GM23248 (cell line): ENCODE data around the gene RNF157. TPM values are rescaled to one million over a fixed set of nuclear protein-coding genes. Genes with fewer than 3 reads are reported as not detected.

ENCODE experiments used
- DNase-seq: peaks from one replicate; pipeline ENCODE4 v3.0.0-alpha.2; 2015
- H2AFZ ChIP-seq: fragments of 200-600 bp; sonication (generic); 2 replicates; pipeline ENCODE4 v1.6.1; 2016; ENCODE audit warnings: antibody characterized with exemption
- H3F3A ChIP-seq: fragments of 200-600 bp; sonication (generic); 2 replicates; pipeline ENCODE4 v1.6.1; 2016; ENCODE audit warnings: mild to moderate bottlenecking, antibody characterized with exemption, mixed run types; ENCODE audit not compliant: insufficient read depth
- H3K27ac ChIP-seq: fragments of 200-600 bp; sonication (generic); 2 replicates; pipeline ENCODE4 v1.5.1; 2016; ENCODE audit warnings: mild to moderate bottlenecking
- H3K27me3 ChIP-seq: fragments of 200-600 bp; sonication (generic); replicated peaks from 2 replicates; pipeline ENCODE4 v1.6.1; 2016; ENCODE audit warnings: mild to moderate bottlenecking; ENCODE audit not compliant: insufficient read depth
- H3K36me3 ChIP-seq: fragments of 200-600 bp; sonication (generic); 2 replicates; pipeline ENCODE4 v1.6.1; 2016; ENCODE audit warnings: low read depth, mild to moderate bottlenecking
- H3K4me1 ChIP-seq: fragments of 200-600 bp; sonication (generic); 2 replicates; pipeline ENCODE4 v1.6.1; 2016; ENCODE audit warnings: mild to moderate bottlenecking; ENCODE audit not compliant: insufficient read depth
- H3K4me2 ChIP-seq: fragments of 200-600 bp; sonication (generic); one replicate; pipeline ENCODE4 v1.6.1; 2016; ENCODE audit warnings: mild to moderate bottlenecking; ENCODE audit not compliant: unreplicated experiment
- H3K4me3 ChIP-seq: fragments of 200-600 bp; sonication (generic); 2 replicates; pipeline ENCODE4 v1.5.1; 2016; ENCODE audit warnings: mild to moderate bottlenecking
- H3K79me2 ChIP-seq: fragments of 200-600 bp; sonication (generic); 2 replicates; pipeline ENCODE4 v1.6.1; 2016; ENCODE audit warnings: mild to moderate bottlenecking; ENCODE audit not compliant: insufficient read depth
- H3K9ac ChIP-seq: fragments of 200-600 bp; sonication (generic); 2 replicates; pipeline ENCODE4 v1.6.1; 2016; ENCODE audit warnings: mild to moderate bottlenecking
- H3K9me2 ChIP-seq: fragments of 200-600 bp; sonication (generic); 2 replicates; pipeline ENCODE4 v1.6.1; 2016; ENCODE audit warnings: mixed run types, mild to moderate bottlenecking, moderate library complexity; ENCODE audit not compliant: insufficient read depth
- H3K9me3 ChIP-seq: fragments of 200-600 bp; sonication (generic); one replicate; pipeline ENCODE4 v1.6.1; 2017; ENCODE audit warnings: low read depth
- H4K20me1 ChIP-seq: fragments of 200-600 bp; sonication (generic); 2 replicates; pipeline ENCODE4 v1.6.0; 2016; ENCODE audit not compliant: insufficient read depth
- EZH2 ChIP-seq: fragments of 200-600 bp; sonication (generic); IDR thresholded peaks from 2 replicates; pipeline ENCODE4 v1.6.1; 2018; ENCODE audit warnings: antibody characterized with exemption, mild to moderate bottlenecking; ENCODE audit not compliant: insufficient read depth, poor library complexity, severe bottlenecking
- EZH2phosphoT487 ChIP-seq: fragments of 200-600 bp; sonication (generic); IDR thresholded peaks from 2 replicates; pipeline ENCODE4 v1.6.1; 2018; ENCODE audit warnings: antibody characterized with exemption, moderate library complexity, mild to moderate bottlenecking, low read depth; ENCODE audit not compliant: insufficient read depth
- WGBS, 2 experiments: methylation state at CpG; one replicate each; pipeline ENCODE4 v1.1.6; 2015 to 2017; ENCODE audit warnings: low lambda C conversion rate in 2 of 2, low coverage in 1 of 2; ENCODE audit errors: missing lambda C conversion rate in 2 of 2; 5-methylcytosine and 5-hydroxymethylcytosine counted together
- in situ Hi-C: fragments of 300-500 bp; cut with MboI; formaldehyde crosslinking; loops from 2 replicates; pipeline ENCODE4 v1.15.0; 2020
- polyA plus RNA-seq: library from polyadenylated mRNA; unstranded; fragments of >200 nt; fragmentation: Nextera tagmentation; extraction: Ambion mirVana; gene quantifications from 2 replicates; pipeline ENCODE4 v1.2.1, GENCODE V29; 2016
- total RNA-seq: library from RNA; depleted of rRNA; stranded (reverse); fragments of >200 nt; shearing (Covaris generic); gene quantifications from 2 replicates; pipeline ENCODE4 v1.2.3, GENCODE V29; 2014

The RNF157 gene
- total and polyA plus RNA-seq, 2 experiments from 2014 or later = 0.31 to 4.0 TPM

- no peaks in the 10 kb centered on the region for H4K20me1 ChIP-seq
- no peak for DNase-seq
- H3K79me2 ChIP-seq = no peaks in the 10 kb centered on the region
- no peak overlapping the region for H3K4me3 ChIP-seq
- H3K9ac ChIP-seq = no peak overlapping the region
- in situ Hi-C loops = no loop called here
- no peaks in the 10 kb centered on the region for H3K9me3 ChIP-seq
- H3F3A ChIP-seq = peaks cover 4% of the 10 kb centered on the region; the same call in 1 of the 2 replicates
- H3K4me2 ChIP-seq = no peak overlapping the region
- H3K27me3 ChIP-seq = no peaks in the 10 kb centered on the region
- WGBS, 2 experiments = 87 to 91% methylated on average over 4 of the region's 4 CpGs
- H3K27ac ChIP-seq = no peak overlapping the region
- H3K36me3 ChIP-seq = no peaks in the 10 kb centered on the region
- peaks cover 5% of the 10 kb centered on the region for H3K4me1 ChIP-seq
- H2AFZ ChIP-seq = no peak overlapping the region
- TF ChIP-seq EZH2phosphoT487 = no peak
- H3K9me2 ChIP-seq = no peaks in the 10 kb centered on the region
Observed at GRCh38 chr17:76199469-76199868, 40.8 kb downstream of the RNF157 start.

- no peak for DNase-seq
- no peaks in the 10 kb centered on the region for H3K79me2 ChIP-seq
- no peak overlapping the region for H2AFZ ChIP-seq
- H3K27ac ChIP-seq = no peak overlapping the region
- H3K27me3 ChIP-seq = no peaks in the 10 kb centered on the region
- no peaks in the 10 kb centered on the region for H3F3A ChIP-seq
- H3K4me3 ChIP-seq = no peak overlapping the region
- H3K9ac ChIP-seq = no peak overlapping the region
- no peaks in the 10 kb centered on the region for H3K4me1 ChIP-seq
- TF ChIP-seq EZH2 (no peak), EZH2phosphoT487 (no peak)
- H3K9me3 ChIP-seq = no peaks in the 10 kb centered on the region
- H3K36me3 ChIP-seq = no peaks in the 10 kb centered on the region
- 87 to 90% methylated on average over 5 of the region's 5 CpGs for WGBS, 2 experiments
- in situ Hi-C loops = no loop called here
- H4K20me1 ChIP-seq = no peaks in the 10 kb centered on the region
- no peak overlapping the region for H3K4me2 ChIP-seq
- no peaks in the 10 kb centered on the region for H3K9me2 ChIP-seq
Observed at GRCh38 chr17:76198702-76199101, 41.6 kb downstream of the RNF157 start.

- no peak overlapping the region for H2AFZ ChIP-seq
Observed at GRCh38 chr17:76197911-76198310, 42.4 kb downstream of the RNF157 start.

GRCh38 chr17:76196675-76197074 is 43.6 kb downstream of the RNF157 start:
- no peaks in the 10 kb centered on the region for H3K4me1 ChIP-seq
- H3K36me3 ChIP-seq = no peaks in the 10 kb centered on the region
- no peaks in the 10 kb centered on the region for H3K9me2 ChIP-seq
- H3K4me2 ChIP-seq = no peak overlapping the region
- no peak overlapping the region for H2AFZ ChIP-seq
- 10 to 24% methylated on average over 3 of the region's 3 CpGs for WGBS, 2 experiments
- no peaks in the 10 kb centered on the region for H3K9me3 ChIP-seq
- no peaks in the 10 kb centered on the region for H3K79me2 ChIP-seq
- H4K20me1 ChIP-seq = no peaks in the 10 kb centered on the region
- in situ Hi-C loops = no loop called here
- H3K27me3 ChIP-seq = no peaks in the 10 kb centered on the region
- peak; percentile 20 for DNase-seq
- H3K27ac ChIP-seq = no peak overlapping the region
- no peak for TF ChIP-seq EZH2
- TF ChIP-seq EZH2phosphoT487 = no peak
- H3K4me3 ChIP-seq = no peak overlapping the region
- no peak overlapping the region for H3K9ac ChIP-seq
- no peaks in the 10 kb centered on the region for H3F3A ChIP-seq

More at GRCh38 chr17:76197911-76198310, 42.4 kb downstream of the RNF157 start:
- no peak overlapping the region for H3K27ac ChIP-seq
- no peak overlapping the region for H3K4me3 ChIP-seq
- no peaks in the 10 kb centered on the region for H3K9me3 ChIP-seq
- WGBS, 2 experiments = 80 to 93% methylated on average over 2 of the region's 2 CpGs
- no peaks in the 10 kb centered on the region for H3K36me3 ChIP-seq
- no peaks in the 10 kb centered on the region for H3K4me1 ChIP-seq
- DNase-seq = no peak
- no peaks in the 10 kb centered on the region for H3K9me2 ChIP-seq
- no peak overlapping the region for H3K9ac ChIP-seq
- TF ChIP-seq EZH2phosphoT487 = no peak
- no peak for TF ChIP-seq EZH2
- H3K27me3 ChIP-seq = no peaks in the 10 kb centered on the region
- H3F3A ChIP-seq = no peaks in the 10 kb centered on the region
- no peaks in the 10 kb centered on the region for H4K20me1 ChIP-seq
- H3K4me2 ChIP-seq = no peak overlapping the region
- no peaks in the 10 kb centered on the region for H3K79me2 ChIP-seq
- in situ Hi-C loops = no loop called here
